ENCODE measurements around the gene PHETA1.
"Not testable (repeated sequence)": the region's sequence is repeated elsewhere in the genome, so short reads cannot be mapped to it uniquely, and the experiment has no call there.

The PHETA1 gene

DNA sequence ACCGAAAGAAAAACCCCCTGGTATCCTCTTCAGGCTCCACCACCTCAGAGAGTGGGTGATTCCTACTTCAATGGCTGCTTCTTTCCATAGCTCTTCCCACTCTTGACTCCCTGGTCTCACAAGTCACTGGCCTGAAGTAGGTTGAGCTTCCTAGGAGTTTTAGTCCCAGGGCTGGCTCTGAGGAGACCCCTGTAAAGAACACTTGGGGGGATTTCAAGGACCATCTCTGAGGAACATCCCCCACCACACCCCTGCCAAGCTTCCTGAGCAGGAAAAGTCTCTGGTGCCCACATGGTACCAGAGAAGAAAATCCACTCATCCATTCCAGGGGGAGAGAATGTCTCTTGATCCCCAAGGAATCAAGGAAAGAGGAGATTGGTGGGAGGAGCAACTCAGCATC, 25.7 kb downstream of the PHETA1 start:
- H3K4me3 ChIP-seq (ENCODE audit: low read depth, low read length) = no peak overlapping the region
- TF ChIP-seq, protein P1, sequence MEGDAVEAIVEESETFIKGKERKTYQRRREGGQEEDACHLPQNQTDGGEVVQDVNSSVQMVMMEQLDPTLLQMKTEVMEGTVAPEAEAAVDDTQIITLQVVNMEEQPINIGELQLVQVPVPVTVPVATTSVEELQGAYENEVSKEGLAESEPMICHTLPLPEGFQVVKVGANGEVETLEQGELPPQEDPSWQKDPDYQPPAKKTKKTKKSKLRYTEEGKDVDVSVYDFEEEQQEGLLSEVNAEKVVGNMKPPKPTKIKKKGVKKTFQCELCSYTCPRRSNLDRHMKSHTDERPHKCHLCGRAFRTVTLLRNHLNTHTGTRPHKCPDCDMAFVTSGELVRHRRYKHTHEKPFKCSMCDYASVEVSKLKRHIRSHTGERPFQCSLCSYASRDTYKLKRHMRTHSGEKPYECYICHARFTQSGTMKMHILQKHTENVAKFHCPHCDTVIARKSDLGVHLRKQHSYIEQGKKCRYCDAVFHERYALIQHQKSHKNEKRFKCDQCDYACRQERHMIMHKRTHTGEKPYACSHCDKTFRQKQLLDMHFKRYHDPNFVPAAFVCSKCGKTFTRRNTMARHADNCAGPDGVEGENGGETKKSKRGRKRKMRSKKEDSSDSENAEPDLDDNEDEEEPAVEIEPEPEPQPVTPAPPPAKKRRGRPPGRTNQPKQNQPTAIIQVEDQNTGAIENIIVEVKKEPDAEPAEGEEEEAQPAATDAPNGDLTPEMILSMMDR (IDR thresholded peaks at IDR 0.05; ENCODE audit: low read depth, low read length) = no peak

DNA sequence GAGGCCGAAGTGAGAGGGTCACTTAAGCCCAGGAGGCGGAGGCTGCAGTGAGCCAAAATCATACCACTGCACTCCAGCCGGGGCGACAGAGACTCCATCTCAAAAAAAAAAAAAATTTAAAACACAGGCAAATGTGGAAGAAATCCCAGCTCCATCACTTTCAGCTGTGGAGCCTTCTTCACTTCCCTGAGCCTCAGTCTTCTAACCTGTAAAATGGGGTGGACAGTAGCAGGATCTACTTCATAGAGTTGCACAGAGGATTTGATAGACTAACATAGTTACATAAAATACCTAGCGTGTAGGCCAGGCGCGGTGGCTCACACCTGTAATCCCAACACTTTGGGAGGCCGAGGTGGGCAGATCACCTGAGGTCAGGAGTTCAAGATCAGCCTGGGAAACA, 26.5 kb downstream of the PHETA1 start:
- no peak overlapping the region for H3K4me3 ChIP-seq (ENCODE audit: low read depth, low read length)
- TF ChIP-seq, protein P1 (IDR thresholded peaks at IDR 0.05; ENCODE audit: low read depth, low read length) = no peak

DNA sequence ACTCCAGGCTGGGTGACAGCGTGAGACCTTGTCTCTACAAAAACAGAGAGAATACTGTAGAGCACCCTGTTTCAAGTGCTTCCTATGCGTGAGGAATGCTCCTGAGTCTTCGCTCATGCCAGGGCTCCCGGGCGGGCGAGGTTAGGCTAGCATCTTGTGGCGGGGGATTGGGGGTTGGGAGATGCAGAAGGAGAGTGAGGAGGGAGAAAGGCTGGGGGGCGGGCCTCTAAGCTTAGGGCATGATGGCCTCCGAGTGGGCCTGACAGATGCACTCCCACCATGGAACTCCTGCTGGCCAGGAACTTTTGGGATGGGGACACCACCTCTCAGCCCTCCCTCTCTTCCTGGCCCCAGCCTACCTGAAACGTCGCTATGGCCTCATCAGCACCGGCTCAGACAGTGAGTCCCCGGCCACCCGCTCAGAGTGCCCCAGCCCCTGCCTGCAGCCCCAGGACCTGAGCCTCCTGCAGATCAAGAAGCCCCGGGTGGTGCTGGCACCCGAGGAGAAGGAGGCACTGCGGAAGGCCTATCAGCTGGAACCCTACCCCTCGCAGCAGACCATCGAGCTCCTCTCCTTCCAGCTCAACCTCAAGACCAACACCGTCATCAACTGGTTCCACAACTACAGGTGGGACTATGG, 27.3 kb downstream of the PHETA1 start:
- TF ChIP-seq, protein P1 (IDR thresholded peaks at IDR 0.05; ENCODE audit: low read depth, low read length) = no peak
- no peak overlapping the region for H3K4me3 ChIP-seq (ENCODE audit: low read depth, low read length)

DNA sequence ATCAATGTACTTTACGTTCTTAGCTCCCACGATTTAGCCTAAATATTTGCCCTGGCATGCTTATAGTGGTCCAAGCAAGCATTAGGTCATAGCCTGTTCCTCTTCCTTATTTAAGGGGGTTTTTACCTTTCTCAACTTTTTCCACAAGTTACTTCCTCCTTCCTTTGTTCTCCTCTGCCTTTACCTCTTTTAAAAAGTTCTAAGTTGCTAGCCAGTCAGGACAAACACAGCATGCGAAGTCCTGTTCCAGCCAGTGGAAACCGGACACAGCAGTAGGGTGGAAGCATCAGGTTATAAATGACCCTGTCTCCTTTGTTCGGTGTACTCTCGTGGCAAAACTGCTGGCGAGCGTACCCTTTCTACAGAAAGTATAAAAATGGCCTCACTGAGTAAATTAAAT, 28.2 kb downstream of the PHETA1 start:
- H3K4me3 ChIP-seq (ENCODE audit: low read depth, low read length) = not testable (repeated sequence)

DNA sequence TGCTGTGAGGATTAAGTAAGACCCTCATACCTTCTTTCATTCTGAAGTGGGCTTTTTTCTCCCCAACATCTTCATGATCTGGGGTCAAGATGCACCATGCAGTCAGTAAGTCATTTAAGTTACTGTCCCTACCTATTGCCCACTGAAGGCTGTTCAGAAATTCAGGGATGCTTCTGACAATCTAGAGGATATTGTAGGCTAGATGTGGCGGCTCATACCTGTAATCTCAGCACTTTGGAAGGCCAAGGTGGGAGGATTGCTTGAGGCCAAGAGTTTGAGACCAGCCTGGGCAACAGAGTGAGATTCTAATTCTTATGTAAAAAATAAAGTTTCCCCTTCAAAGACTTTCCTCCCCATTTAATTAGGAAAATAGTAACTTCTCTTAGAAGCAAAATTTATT, 28.7 kb downstream of the PHETA1 start:
- no peak overlapping the region for H3K4me3 ChIP-seq (ENCODE audit: low read depth, low read length)
- TF ChIP-seq, protein P1 (IDR thresholded peaks at IDR 0.05; ENCODE audit: low read depth, low read length) = no peak

DNA sequence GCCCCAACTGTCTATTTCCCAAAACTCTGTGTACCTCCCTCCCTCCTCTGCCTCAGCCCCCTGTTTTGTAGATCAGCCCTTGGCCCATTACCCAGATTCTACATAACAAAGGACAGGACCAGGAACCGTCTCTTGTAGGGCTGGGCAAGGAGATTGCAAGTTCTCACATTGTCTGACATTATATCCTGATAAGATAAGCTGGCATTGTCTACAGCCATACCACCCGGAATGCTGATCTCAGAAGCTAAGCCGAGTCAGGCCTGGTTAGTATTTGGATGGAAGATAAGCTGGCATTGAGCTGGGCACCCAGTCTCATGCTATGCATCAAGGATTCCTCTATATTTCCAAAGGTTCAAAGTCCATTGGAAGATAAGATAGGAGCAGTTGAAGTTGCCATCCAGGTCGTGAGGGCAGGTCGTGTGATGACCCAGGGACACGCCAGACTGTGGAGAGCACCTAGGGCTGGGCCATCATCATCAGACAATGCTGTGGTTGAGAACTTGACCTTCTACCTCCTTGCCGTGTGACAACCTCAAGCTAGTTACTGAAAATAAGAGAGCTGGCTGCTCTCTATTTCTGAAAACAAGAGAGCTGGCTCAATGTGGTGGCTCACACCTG, 29.5 kb downstream of the PHETA1 start:
- TF ChIP-seq, protein P1 (IDR thresholded peaks at IDR 0.05; ENCODE audit: low read depth, low read length) = no peak
- no peak overlapping the region for H3K4me3 ChIP-seq (ENCODE audit: low read depth, low read length)

DNA sequence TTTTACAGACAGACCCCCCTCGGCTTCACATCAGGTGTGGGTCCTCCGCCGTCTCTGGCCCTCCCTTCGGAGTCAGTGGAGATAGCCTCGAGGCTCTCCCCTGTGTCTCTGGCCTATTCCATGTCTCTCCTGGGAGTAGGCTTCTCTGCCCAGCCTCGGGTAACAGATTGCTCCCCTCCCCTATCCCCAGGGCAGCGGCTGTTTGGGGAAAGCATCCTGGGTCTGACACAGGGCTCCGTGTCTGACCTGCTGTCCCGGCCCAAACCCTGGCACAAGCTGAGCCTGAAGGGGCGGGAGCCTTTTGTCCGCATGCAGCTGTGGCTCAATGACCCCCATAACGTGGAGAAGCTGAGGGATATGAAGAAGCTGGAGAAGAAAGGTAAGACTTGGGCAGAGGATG, 30.8 kb downstream of the PHETA1 start:
- TF ChIP-seq, protein P1 (IDR thresholded peaks at IDR 0.05; ENCODE audit: low read depth, low read length) = no peak
- no peak overlapping the region for H3K4me3 ChIP-seq (ENCODE audit: low read depth, low read length)

DNA sequence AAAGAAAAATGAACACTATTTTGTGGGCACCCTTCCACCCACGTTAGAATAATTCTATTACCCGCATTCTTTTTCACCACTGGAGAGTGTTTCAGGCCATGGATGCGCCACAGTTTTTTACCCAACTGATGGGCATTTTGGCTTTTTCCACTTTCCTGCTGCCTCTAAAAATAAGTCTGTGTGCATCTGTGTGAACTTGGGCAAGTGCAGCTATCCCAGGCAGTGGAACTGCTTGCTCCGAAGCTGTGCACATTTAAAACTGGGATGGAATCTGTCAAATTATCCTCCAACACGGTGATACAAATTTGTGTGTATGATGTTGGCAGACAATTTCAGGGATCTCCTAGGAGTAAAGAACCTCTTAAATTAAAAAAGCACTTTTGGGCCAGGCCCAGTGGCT, 31.5 kb downstream of the PHETA1 start:
- H3K4me3 ChIP-seq (ENCODE audit: low read depth, low read length) = no peak overlapping the region
- TF ChIP-seq, protein P1 (IDR thresholded peaks at IDR 0.05; ENCODE audit: low read depth, low read length) = no peak

DNA sequence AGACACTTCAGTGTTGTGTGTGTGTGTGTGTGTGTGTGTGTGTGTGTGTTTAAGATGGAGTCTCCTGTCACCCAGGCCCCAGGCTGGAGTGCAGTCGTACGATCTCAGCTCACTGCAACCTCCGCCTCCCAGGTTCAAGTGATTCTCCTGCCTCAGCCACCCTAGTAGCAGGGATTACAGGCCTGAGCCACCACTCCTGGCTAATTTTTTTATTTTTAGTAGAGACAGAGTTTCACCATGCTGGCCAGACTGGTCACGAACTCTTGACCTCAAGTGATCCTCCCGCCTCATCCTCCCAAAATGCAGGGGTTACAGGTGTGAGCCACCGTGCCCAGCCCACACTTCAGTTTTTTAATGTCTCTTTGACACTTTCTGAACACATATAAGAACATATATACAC, 32.5 kb downstream of the PHETA1 start:
- H3K4me3 ChIP-seq (ENCODE audit: low read depth, low read length) = not testable (repeated sequence)
